B cell (primary cell): Measurements from ENCODE around the gene MTG2. TPM values are rescaled to one million over a fixed set of nuclear protein-coding genes. Genes with fewer than 3 reads are reported as not detected.

Experiments
- ATAC-seq: fragments of 200-7000 bp; cut with Tn5 transposase; one replicate; pipeline ENCODE4 v1.10.0; 2021; ENCODE audit warnings: low read depth, mild to moderate bottlenecking, moderate number of reproducible peaks, moderate library complexity
- CTCF ChIA-PET: fragments of 350-600 bp; sonication (Branson Sonifier 250); formaldehyde crosslinking; loops from one replicate; lab custom pipeline; 2021; ENCODE audit warnings: antibody characterized with exemption, inconsistent platforms; lab: Charles Lee
- POLR2A ChIA-PET: fragments of 350-600 bp; sonication (Branson Sonifier 250); formaldehyde crosslinking; loops from one replicate; lab custom pipeline; 2021; ENCODE audit warnings: antibody characterized with exemption; lab: Charles Lee
- DNase-seq: peaks from one replicate; pipeline ENCODE4 v3.0.0; 2013
- H2AFZ ChIP-seq: 2 replicates; pipeline ENCODE4 v1.6.1; 2012; ENCODE audit warnings: mild to moderate bottlenecking, low read depth, low read length; ENCODE audit not compliant: insufficient read depth, poor library complexity, severe bottlenecking
- H3K27ac ChIP-seq, 2 donors: 1 replicate in 1 of 2; 2 replicates in 1 of 2; pipeline ENCODE4 v1.5.1; 2012 to 2013; ENCODE audit warnings: low read length in 2 of 2, mild to moderate bottlenecking in 2 of 2, moderate library complexity in 1 of 2
- H3K27me3 ChIP-seq, 4 experiments: fragments of 200-600 bp in 1 of 4; sonication (generic) in 1 of 4; replicated peaks in 1 of 4; 1 replicate in 2 of 4; 2 replicates in 2 of 4; pipeline versions ENCODE4 v1.6.1 to v1.7.0; 2013 to 2016; ENCODE audit warnings: low read length in 3 of 4, mild to moderate bottlenecking in 2 of 4, mixed read lengths in 1 of 4, moderate library complexity in 1 of 4; ENCODE audit not compliant: insufficient read depth in 4 of 4, control insufficient read depth in 3 of 4; ENCODE audit errors: control extremely low read depth in 1 of 4
- H3K36me3 ChIP-seq, 2 experiments: replicated peaks in 1 of 2; 1 replicate in 1 of 2; 2 replicates in 1 of 2; pipeline versions ENCODE4 v1.6.1 to v1.7.1; 2013; ENCODE audit warnings: low read length in 1 of 2; ENCODE audit not compliant: insufficient read depth in 2 of 2, control insufficient read depth in 1 of 2; ENCODE audit errors: control extremely low read depth in 1 of 2, extremely low read depth in 1 of 2
- H3K4me1 ChIP-seq, 2 donors: fragments of 200-600 bp in 1 of 2; sonication (generic) in 1 of 2; 1 replicate in 1 of 2; 2 replicates in 1 of 2; pipeline versions ENCODE4 v1.5.1 to v1.6.1; 2013 to 2017; ENCODE audit warnings: low read length in 2 of 2; ENCODE audit not compliant: control insufficient read depth in 2 of 2, insufficient read depth in 2 of 2
- H3K4me2 ChIP-seq: replicated peaks from 2 replicates; pipeline ENCODE3; 2012; ENCODE audit warnings: mild to moderate bottlenecking, low read depth, low read length; ENCODE audit not compliant: poor library complexity, severe bottlenecking
- H3K4me3 ChIP-seq, 5 experiments: fragments of 200-600 bp in 1 of 5; sonication (generic) in 1 of 5; 1 replicate in 3 of 5; 2 replicates in 2 of 5; pipeline versions ENCODE4 v1.5.1 to v1.7.0; 2011 to 2016; ENCODE audit warnings: low read length in 4 of 5, mild to moderate bottlenecking in 4 of 5, low read depth in 2 of 5, control low read depth in 1 of 5, moderate library complexity in 1 of 5; ENCODE audit not compliant: insufficient read depth in 1 of 5; ENCODE audit errors: control extremely low read depth in 1 of 5, extremely low read depth in 1 of 5
- H3K79me2 ChIP-seq: fragments of 200-600 bp; sonication (generic); one replicate; pipeline ENCODE4 v1.6.0; 2016; ENCODE audit warnings: low read length; ENCODE audit not compliant: control insufficient read depth, insufficient read depth
- H3K9ac ChIP-seq: fragments of 200-600 bp; sonication (generic); 2 replicates; pipeline ENCODE4 v1.6.1; 2017; ENCODE audit warnings: mild to moderate bottlenecking, low read length, moderate library complexity
- H3K9me3 ChIP-seq, 3 donors: one replicate each; pipeline versions ENCODE4 v1.6.1 to v1.7.1; 2013; ENCODE audit warnings: low read length in 2 of 3; ENCODE audit not compliant: control insufficient read depth in 2 of 3, insufficient read depth in 1 of 3; ENCODE audit errors: control extremely low read depth in 1 of 3
- H4K20me1 ChIP-seq: 2 replicates; pipeline ENCODE4 v1.6.0; 2012; ENCODE audit warnings: mild to moderate bottlenecking, low read length; ENCODE audit not compliant: insufficient read depth, control insufficient read depth, poor library complexity, severe bottlenecking
- H3K27ac Mint-ChIP-seq: one replicate; pipeline ENCODE4 v1.8.0; 2021; ENCODE audit warnings: mixed read lengths
- H3K27me3 Mint-ChIP-seq: one replicate; pipeline ENCODE4 v1.8.0; 2021; ENCODE audit warnings: mixed read lengths
- H3K4me1 Mint-ChIP-seq: one replicate; pipeline ENCODE4 v1.8.0; 2021; ENCODE audit warnings: mixed read lengths
- H3K4me3 Mint-ChIP-seq: one replicate; pipeline ENCODE4 v1.8.0; 2021; ENCODE audit warnings: mixed read lengths
- H3K9me3 Mint-ChIP-seq: one replicate; pipeline ENCODE4 v1.8.0; 2022; ENCODE audit warnings: mixed read lengths; ENCODE audit not compliant: insufficient read depth
- EZH2 ChIP-seq: IDR thresholded peaks from 2 replicates; pipeline ENCODE4 v1.6.1; 2012; ENCODE audit warnings: borderline replicate concordance, low read depth, mild to moderate bottlenecking, moderate library complexity, low read length; ENCODE audit not compliant: insufficient read depth, poor library complexity, severe bottlenecking
- WGBS: methylation state at CpG from one replicate; pipeline ENCODE4 v1.1.5; 2013; ENCODE audit warnings: missing lambda C conversion rate; ENCODE audit not compliant: insufficient coverage; 5-methylcytosine and 5-hydroxymethylcytosine counted together
- intact Hi-C: fragments of 100-400 bp; cut with micrococcal nuclease; formaldehyde crosslinking; loops from one replicate; pipeline ENCODE4 v1.10.0; 2022
- polyA plus RNA-seq: library from polyadenylated mRNA; depleted of rRNA; stranded (reverse); fragments of >200 nt; gene quantifications from 2 replicates; pipeline ENCODE4 v1.2.3, GENCODE V29; 2012
- total RNA-seq, 2 donors: library from RNA; stranded (reverse); fragments of 120-200 nt in 1 of 2; gene quantifications; 1 replicate in 1 of 2; 2 replicates in 1 of 2; pipeline versions ENCODE4 v1.2.3 to v1.2.4, GENCODE V29; 2013 to 2022
- TF ChIP-seq, protein P1 (sequence below): fragments of 200-600 bp; IDR thresholded peaks from one replicate; pipeline ENCODE4 v1.8.0; 2022; ENCODE audit warnings: antibody characterized with exemption, mild to moderate bottlenecking

MTG2 gene
- total and polyA plus RNA-seq, 2 donors (not counting 1 experiment from before 2014, with no cell fraction given), result 29.6 to 48.4 TPM

DNA sequence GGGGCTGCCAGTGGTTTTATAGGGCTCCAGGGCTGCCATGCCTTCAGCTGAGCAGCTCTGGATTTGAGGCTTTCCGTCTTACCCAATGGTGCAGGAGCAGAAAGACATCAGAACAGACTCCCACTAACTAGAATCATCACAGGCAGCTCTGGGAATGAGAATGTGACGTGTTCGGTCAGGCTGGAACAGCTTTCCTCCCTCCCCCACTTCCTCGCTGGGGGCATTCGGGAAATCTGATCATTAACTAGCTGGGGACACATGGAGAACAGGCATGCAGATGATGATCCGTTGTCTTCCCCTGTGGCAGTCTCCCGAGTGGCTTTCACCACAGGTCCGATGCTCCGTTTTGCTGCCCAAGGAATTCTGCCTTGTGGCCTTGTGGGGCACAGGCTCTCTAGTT, 5.5 kb upstream of the MTG2 start:
- no peaks in the 10 kb centered on the region for H3K9me3 Mint-ChIP-seq
- H3K36me3 ChIP-seq, result no peaks in the 10 kb centered on the region
- no peak overlapping the region for H2AFZ ChIP-seq
- H3K79me2 ChIP-seq, result peaks cover 4% of the 10 kb centered on the region
- no peak for TF ChIP-seq EZH2
- TF ChIP-seq, protein P1, sequence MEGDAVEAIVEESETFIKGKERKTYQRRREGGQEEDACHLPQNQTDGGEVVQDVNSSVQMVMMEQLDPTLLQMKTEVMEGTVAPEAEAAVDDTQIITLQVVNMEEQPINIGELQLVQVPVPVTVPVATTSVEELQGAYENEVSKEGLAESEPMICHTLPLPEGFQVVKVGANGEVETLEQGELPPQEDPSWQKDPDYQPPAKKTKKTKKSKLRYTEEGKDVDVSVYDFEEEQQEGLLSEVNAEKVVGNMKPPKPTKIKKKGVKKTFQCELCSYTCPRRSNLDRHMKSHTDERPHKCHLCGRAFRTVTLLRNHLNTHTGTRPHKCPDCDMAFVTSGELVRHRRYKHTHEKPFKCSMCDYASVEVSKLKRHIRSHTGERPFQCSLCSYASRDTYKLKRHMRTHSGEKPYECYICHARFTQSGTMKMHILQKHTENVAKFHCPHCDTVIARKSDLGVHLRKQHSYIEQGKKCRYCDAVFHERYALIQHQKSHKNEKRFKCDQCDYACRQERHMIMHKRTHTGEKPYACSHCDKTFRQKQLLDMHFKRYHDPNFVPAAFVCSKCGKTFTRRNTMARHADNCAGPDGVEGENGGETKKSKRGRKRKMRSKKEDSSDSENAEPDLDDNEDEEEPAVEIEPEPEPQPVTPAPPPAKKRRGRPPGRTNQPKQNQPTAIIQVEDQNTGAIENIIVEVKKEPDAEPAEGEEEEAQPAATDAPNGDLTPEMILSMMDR, result no peak
- no peak overlapping the region for H3K4me2 ChIP-seq
- H3K4me1 ChIP-seq, result peaks cover 5 to 6% of the 10 kb centered on the region in 2 donors
- H3K9ac ChIP-seq, result no peak overlapping the region
- no peak overlapping the region for H3K27ac Mint-ChIP-seq
- H3K27me3 ChIP-seq, result no peaks in the 10 kb centered on the region
- ChIA-PET CTCF (interaction anchor here (0.7 kb wide), 1 partner anchor 41 kb away, joined by 3 read pairs; no protein-coding TSS in a partner anchor), POLR2A (interaction anchor here (0.7 kb wide), 1 partner anchor 15 kb away, joined by 8 read pairs; no protein-coding TSS in a partner anchor)
- H3K4me1 Mint-ChIP-seq, result peaks cover 8% of the 10 kb centered on the region
- no peaks in the 10 kb centered on the region for H3K9me3 ChIP-seq
- DNase-seq (no peak), ATAC-seq (no peak)
- H3K4me3 Mint-ChIP-seq, result no peak overlapping the region
- no peak overlapping the region for H3K4me3 ChIP-seq
- 98% methylated on average over 7 of the region's 9 CpGs for WGBS
- H3K27ac ChIP-seq, result no peak overlapping the region
- intact Hi-C loops, result no loop called here
- H3K27me3 Mint-ChIP-seq, result no peaks in the 10 kb centered on the region
- H4K20me1 ChIP-seq, result no peaks in the 10 kb centered on the region

DNA sequence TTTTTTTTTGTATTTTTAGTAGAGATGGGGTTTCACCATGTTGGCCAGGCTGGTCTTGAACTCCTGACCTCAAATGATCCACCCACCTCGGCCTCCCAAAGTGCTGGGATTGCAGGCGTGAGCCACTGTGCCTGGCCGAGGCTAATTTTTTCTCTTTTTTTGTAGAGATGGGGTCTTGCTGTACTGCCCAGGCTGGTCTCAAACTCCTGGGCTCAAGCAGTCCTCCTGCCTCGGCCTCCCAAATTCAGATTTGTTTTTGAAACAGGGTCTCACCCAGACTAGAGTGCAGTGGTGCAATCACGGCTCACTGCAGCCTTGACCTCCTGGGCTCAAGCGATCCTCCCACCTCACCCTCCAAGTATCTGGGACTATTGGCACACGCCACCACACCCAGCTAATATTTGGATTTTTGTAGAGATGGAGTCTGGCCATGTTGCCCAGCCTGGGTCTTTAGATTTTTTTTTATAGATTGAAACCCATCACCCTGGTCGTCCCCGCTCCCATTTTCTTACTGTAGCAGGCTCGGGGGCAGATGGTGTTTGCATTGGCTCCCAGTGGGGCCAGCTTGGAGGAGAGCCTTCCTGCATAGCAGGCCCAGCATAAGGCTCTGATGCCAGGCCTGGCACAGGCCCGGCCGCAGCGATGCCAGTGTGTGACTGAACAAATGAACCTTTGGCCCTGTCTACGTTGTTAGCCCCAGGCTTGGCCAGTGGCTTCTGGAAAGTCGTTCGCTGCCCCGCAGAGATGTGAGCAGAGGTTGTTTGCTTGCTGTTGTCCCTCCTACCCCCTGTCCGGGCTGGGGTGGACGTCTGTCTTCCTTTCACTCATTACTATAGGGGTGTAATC, 4.3 kb upstream of the MTG2 start:
- no peaks in the 10 kb centered on the region for H3K27me3 Mint-ChIP-seq
- Histone ChIP-seq H3K4me1 (peaks cover 9% of the 10 kb centered on the region in 2 donors), H3K36me3 (no peaks in the 10 kb centered on the region), H2AFZ (no peak overlapping the region), H4K20me1 (no peaks in the 10 kb centered on the region), H3K27me3 (no peaks in the 10 kb centered on the region), H3K79me2 (peaks cover 14% of the 10 kb centered on the region), H3K9ac (no peak overlapping the region), H3K9me3 (no peaks in the 10 kb centered on the region), H3K4me3 (no peak overlapping the region), H3K27ac (no peak overlapping the region), H3K4me2 (no peak overlapping the region)
- no peaks in the 10 kb centered on the region for H3K9me3 Mint-ChIP-seq
- H3K4me3 Mint-ChIP-seq, result no peak overlapping the region
- CTCF ChIA-PET, result no interaction called here
- TF ChIP-seq, protein P1, result no peak
- POLR2A ChIA-PET, result no interaction called here
- ATAC-seq (no peak), DNase-seq (no peak)
- intact Hi-C loops, result no loop called here
- peaks cover 15% of the 10 kb centered on the region for H3K4me1 Mint-ChIP-seq
- H3K27ac Mint-ChIP-seq, result no peak overlapping the region
- WGBS, result 96% methylated on average over 11 of the region's 19 CpGs
